HUDEP-2 (cell line): ENCODE results near the gene HAUS2.
A peak's percentile ranks its signal among the peaks of the same experiment; 100 is the strongest.

ENCODE experiments used
- DNase-seq, 76 experiments: peaks; one replicate each; lab custom pipeline; 2025; ENCODE audit not compliant: unreplicated experiment in 76 of 76; lab: John Stamatoyannopoulos, UW

HAUS2 gene

GRCh38 chr15:42605796-42606195 is 57.2 kb downstream of the HAUS2 start:
- DNase-seq, result no peak

- peak in 62 of 76 experiments; percentile 14 to 81 (median 42) for DNase-seq
Observed at GRCh38 chr15:42608110-42608531, 59.5 kb downstream of the HAUS2 start.

- no peak for DNase-seq
Observed at GRCh38 chr15:42608752-42609488, 60.3 kb downstream of the HAUS2 start.

GRCh38 chr15:42611532-42611931 is 62.9 kb downstream of the HAUS2 start:
- no peak for DNase-seq

GRCh38 chr15:42612367-42612912 is 63.8 kb downstream of the HAUS2 start:
- DNase-seq, result no peak

- no peak for DNase-seq
Observed at GRCh38 chr15:42616107-42616506, 67.5 kb downstream of the HAUS2 start.
